ENCODE results near the gene GLMN. TPM values are rescaled to one million over a fixed set of nuclear protein-coding genes. Genes with fewer than 3 reads are reported as not detected.

The GLMN gene
- total RNA-seq (1 to 10 TPM; 6.3 to 6.9 (median 6.6) TPM), polyA plus RNA-seq (6.9 TPM)
- long read RNA-seq, donor 1, transcript GLMN-201 (19 exons, 1,995 nt): major isoform, 15 of 24 reads
- long read RNA-seq, donor 1, partial matches to known transcripts: 1 of 24 reads
- long read RNA-seq, donor 1, other reads (novel, unspliced or antisense): 8 of 24 reads
- long read RNA-seq, donor 2, partial matches to known transcripts: 1 of 3 reads
- long read RNA-seq, donor 2, other reads (novel, unspliced or antisense): 1 of 3 reads
- long read RNA-seq, donor 3, transcript GLMN-201 (19 exons, 1,995 nt): major isoform, 11 of 25 reads
- long read RNA-seq, donor 3, partial matches to known transcripts: 3 of 25 reads
- long read RNA-seq, donor 3, other reads (novel, unspliced or antisense): 11 of 25 reads
- long read RNA-seq, donor 4, transcript GLMN-201 (19 exons, 1,995 nt): major isoform, 8 of 12 reads
- long read RNA-seq, donor 4, partial matches to known transcripts: 0 of 12 reads
- long read RNA-seq, donor 4, other reads (novel, unspliced or antisense): 4 of 12 reads

GRCh38 chr1:92298573-92299476, at the start of gene GLMN, which contains the start of gene RPAP2:
Gene GLMN, minus strand, starts transcription at chr1:92298987. Its CDS starts 988 bp downstream, at chr1:92297999.
Gene RPAP2, plus strand, starts transcription at chr1:92299059. Its CDS starts 15 bp downstream, at chr1:92299074.
- Histone ChIP-seq H3K4me1 (ENCODE audit: control insufficient read depth, insufficient read depth, low read length) (no peaks in the 10 kb centered on the region), H3K4me3 (ENCODE audit: low read length) (peak within 1 kb of the TSS; percentile 53), H3K27ac (ENCODE audit: low read length) (peak within 1 kb of the TSS; percentile 96), H3K9me3 (ENCODE audit: control insufficient read depth, low read length) (no peaks in the 10 kb centered on the region), H3K27me3 (ENCODE audit: control insufficient read depth, insufficient read depth) (no peaks in the 10 kb centered on the region)
- ATAC-seq: peak; percentile 100
- intact Hi-C loops (cut with DNase I): no loop called here
- under 1% methylated on average over 76 of the region's 76 CpGs for WGBS
- peak; percentile 86 to 93 (median 92) for DNase-seq

DNA sequence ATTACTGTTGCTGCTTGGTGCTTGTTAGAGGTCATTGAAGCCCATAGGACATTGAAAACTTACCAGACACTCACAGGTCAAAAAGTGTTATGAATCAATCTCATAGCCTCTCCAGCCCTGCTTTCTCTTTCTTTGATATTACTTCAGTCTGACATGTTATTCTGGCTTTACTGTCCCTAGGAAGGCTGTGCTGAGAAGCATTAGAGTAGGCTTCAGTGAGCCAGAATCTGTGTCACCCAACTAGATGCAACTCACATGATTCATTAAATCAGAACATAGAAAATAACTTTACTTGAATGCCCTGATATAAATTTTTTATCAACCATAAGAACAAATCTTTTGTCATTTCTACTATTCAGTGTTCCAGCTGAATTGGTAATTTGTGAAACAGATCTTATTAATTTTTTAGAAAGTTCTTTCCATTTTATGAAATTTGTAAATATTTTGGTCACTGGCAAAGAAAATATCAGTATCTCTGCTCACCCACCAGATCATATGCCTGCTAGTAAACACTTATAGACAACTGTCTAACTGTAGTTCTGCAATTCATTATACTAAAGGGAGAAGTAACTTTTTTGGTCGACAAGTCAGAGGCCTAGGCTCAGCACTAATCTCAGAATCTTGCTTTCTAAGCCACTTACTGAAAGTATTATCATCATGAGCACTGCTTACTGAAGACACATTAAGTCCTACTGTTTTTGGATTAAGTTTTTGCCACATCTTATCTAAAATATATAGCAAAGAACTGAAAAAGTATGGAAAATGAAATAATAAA, 48.3 kb upstream of the GLMN start:
- 79% methylated on average over 1 of the region's 1 CpG for WGBS
- no peak for ATAC-seq
- intact Hi-C loops (cut with DNase I): no loop called here

GRCh38 chr1:92343061-92343460, 44.3 kb upstream of the GLMN start:
- peaks cover 2% of the 10 kb centered on the region for H3K4me1 ChIP-seq (ENCODE audit: control insufficient read depth, insufficient read depth, low read length)
- H3K27ac ChIP-seq (ENCODE audit: low read length): no peak overlapping the region
- H3K4me3 ChIP-seq (ENCODE audit: low read length): no peak overlapping the region
- intact Hi-C loops (cut with DNase I): no loop called here
- ATAC-seq (no peak), DNase-seq (no peak)
- no peaks in the 10 kb centered on the region for H3K9me3 ChIP-seq (ENCODE audit: control insufficient read depth, low read length)
- no peaks in the 10 kb centered on the region for H3K27me3 ChIP-seq (ENCODE audit: control insufficient read depth, insufficient read depth)
- WGBS: 78% methylated on average over 3 of the region's 3 CpGs

More for the DNA sequence above, 48.3 kb upstream of the GLMN start:
- no peak overlapping the region for H3K4me3 ChIP-seq (ENCODE audit: low read length)
- H3K4me1 ChIP-seq (ENCODE audit: control insufficient read depth, insufficient read depth, low read length): peaks cover 2% of the 10 kb centered on the region
- no peak overlapping the region for H3K27ac ChIP-seq (ENCODE audit: low read length)
- H3K27me3 ChIP-seq (ENCODE audit: control insufficient read depth, insufficient read depth): no peaks in the 10 kb centered on the region
- no peak for DNase-seq
- H3K9me3 ChIP-seq (ENCODE audit: control insufficient read depth, low read length): no peaks in the 10 kb centered on the region

DNA sequence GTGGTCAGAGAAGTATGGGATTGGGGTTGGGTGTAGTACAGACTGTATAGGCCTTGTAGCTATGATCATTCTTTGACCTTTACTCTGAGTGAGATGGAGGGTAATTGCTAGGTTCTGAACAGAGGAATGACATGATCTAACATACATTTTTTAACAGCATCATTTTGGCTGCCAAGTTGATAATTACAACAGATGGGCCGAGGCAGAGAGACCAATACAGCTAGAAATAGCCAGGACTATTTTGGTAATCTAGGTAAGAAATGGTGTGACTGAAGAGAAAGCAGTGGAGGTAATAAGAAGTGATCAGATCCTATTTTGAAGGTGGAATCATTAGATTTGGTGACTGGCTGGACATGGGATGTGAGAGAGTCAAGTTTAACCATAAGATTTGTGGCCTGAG, 43.6 kb upstream of the GLMN start:
- WGBS: 89% methylated on average over 1 of the region's 1 CpG
- Histone ChIP-seq H3K4me3 (ENCODE audit: low read length) (no peak overlapping the region), H3K9me3 (ENCODE audit: control insufficient read depth, low read length) (no peaks in the 10 kb centered on the region), H3K27ac (ENCODE audit: low read length) (no peak overlapping the region), H3K4me1 (ENCODE audit: control insufficient read depth, insufficient read depth, low read length) (peaks cover 2% of the 10 kb centered on the region), H3K27me3 (ENCODE audit: control insufficient read depth, insufficient read depth) (no peaks in the 10 kb centered on the region)
- DNase-seq (no peak), ATAC-seq (no peak)
- intact Hi-C loops (cut with DNase I): no loop called here

DNA sequence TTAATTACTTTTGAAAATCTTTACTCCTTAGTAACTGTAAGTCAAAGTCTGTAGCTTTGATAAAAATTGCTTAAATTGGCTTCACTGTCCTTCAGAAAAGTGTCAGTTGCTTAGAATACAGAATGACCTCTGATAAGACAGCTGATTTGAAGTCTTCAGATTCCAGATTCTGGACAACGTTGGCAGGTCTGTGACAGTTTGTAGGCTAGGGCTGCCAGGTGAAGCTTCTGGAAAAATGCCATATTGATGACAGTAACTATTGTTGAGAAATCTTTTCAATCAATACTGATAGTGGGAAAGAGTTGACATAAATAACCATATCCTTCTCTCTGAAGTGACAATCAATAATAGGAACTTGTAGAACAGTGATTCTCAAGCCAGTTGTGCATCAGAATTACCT, 41.4 kb upstream of the GLMN start:
- Histone ChIP-seq H3K27me3 (ENCODE audit: control insufficient read depth, insufficient read depth) (no peaks in the 10 kb centered on the region), H3K9me3 (ENCODE audit: control insufficient read depth, low read length) (no peaks in the 10 kb centered on the region), H3K4me1 (ENCODE audit: control insufficient read depth, insufficient read depth, low read length) (peaks cover 2% of the 10 kb centered on the region), H3K4me3 (ENCODE audit: low read length) (no peak overlapping the region), H3K27ac (ENCODE audit: low read length) (no peak overlapping the region)
- ATAC-seq (no peak), DNase-seq (no peak)
- 40% methylated on average over 1 of the region's 1 CpG for WGBS
- intact Hi-C loops (cut with DNase I): no loop called here

DNA sequence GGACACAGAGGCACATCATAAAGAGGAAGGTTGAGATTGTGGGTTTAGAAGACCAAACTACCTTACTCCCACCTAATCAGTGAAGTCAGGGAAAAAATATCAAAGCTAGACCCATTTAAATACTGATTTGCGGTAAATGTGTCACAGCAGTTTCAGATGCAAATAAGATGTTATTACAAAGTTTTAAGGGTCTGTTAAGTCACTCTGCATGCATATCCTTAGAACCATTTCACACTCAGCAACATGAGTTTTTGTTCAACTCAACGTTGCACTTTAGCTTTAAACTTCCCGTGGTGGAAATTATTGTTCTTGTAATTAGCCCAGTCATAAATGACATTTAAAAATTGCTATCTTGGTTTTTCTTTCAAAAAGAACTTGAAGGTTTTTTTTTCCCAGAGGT, 34.9 kb upstream of the GLMN start:
- 84% methylated on average over 3 of the region's 3 CpGs for WGBS
- Histone ChIP-seq H3K27me3 (ENCODE audit: control insufficient read depth, insufficient read depth) (no peaks in the 10 kb centered on the region), H3K9me3 (ENCODE audit: control insufficient read depth, low read length) (no peaks in the 10 kb centered on the region), H3K27ac (ENCODE audit: low read length) (no peak overlapping the region), H3K4me1 (ENCODE audit: control insufficient read depth, insufficient read depth, low read length) (no peaks in the 10 kb centered on the region), H3K4me3 (ENCODE audit: low read length) (no peak overlapping the region)
- no peak for DNase-seq
- intact Hi-C loops (cut with DNase I): no loop called here
- ATAC-seq: no peak

GRCh38 chr1:92329347-92330129, 30.8 kb upstream of the GLMN start:
- DNase-seq: no peak
- 98% methylated on average over 6 of the region's 6 CpGs for WGBS
- Histone ChIP-seq H3K9me3 (ENCODE audit: control insufficient read depth, low read length) (no peaks in the 10 kb centered on the region), H3K27me3 (ENCODE audit: control insufficient read depth, insufficient read depth) (no peaks in the 10 kb centered on the region), H3K27ac (ENCODE audit: low read length) (no peak overlapping the region), H3K4me3 (ENCODE audit: low read length) (no peak overlapping the region), H3K4me1 (ENCODE audit: control insufficient read depth, insufficient read depth, low read length) (no peaks in the 10 kb centered on the region)
- ATAC-seq: no peak
- intact Hi-C loops (cut with DNase I): no loop called here

DNA sequence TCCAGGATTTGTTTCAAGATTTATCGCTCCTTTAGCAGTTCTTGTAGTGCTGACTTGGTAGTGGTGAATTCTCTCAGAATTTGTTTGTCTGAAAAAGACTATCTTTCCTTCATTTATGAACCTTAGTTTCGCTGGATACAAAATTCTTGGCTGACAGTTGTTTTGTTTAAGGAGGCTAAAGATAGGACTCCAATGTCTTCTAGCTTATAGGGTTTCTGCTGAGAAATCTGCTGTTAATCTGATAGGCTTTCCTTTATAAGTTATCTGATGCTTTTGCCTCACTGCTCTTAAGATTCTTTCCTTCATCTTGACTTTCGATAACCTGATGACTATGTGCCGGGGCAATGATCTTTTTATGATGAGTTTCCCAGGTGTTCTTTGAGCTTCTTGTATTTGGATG, 29.0 kb upstream of the GLMN start:
- intact Hi-C loops (cut with DNase I): no loop called here
- no peak overlapping the region for H3K4me3 ChIP-seq (ENCODE audit: low read length)
- H3K9me3 ChIP-seq (ENCODE audit: control insufficient read depth, low read length): no peaks in the 10 kb centered on the region
- H3K27ac ChIP-seq (ENCODE audit: low read length): no peak overlapping the region
- 92% methylated on average over 4 of the region's 4 CpGs for WGBS
- no peak for ATAC-seq
- H3K27me3 ChIP-seq (ENCODE audit: control insufficient read depth, insufficient read depth): no peaks in the 10 kb centered on the region
- no peaks in the 10 kb centered on the region for H3K4me1 ChIP-seq (ENCODE audit: control insufficient read depth, insufficient read depth, low read length)
- DNase-seq: no peak

DNA sequence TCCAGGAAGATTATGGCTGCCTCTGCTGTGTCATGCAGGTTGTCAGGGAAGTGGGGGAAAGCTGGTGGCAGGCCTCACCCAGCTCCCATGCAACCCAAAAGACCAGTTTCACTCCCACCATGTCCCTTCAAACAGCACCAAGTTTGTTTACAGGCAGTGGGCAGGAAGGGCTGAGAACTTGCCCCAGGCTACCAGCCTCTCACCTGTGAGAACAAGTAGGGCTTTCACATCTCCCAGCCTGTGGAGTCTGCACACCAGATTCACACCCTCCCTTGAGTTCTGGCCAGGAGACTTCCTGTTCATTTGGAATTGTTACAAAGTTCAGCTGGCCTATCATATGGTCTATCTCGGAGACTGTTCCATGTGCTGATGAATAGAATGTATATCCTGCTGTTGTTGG, 27.9 kb upstream of the GLMN start:
- Histone ChIP-seq H3K27me3 (ENCODE audit: control insufficient read depth, insufficient read depth) (no peaks in the 10 kb centered on the region), H3K27ac (ENCODE audit: low read length) (no peak overlapping the region), H3K4me3 (ENCODE audit: low read length) (no peak overlapping the region), H3K4me1 (ENCODE audit: control insufficient read depth, insufficient read depth, low read length) (no peaks in the 10 kb centered on the region), H3K9me3 (ENCODE audit: control insufficient read depth, low read length) (no peaks in the 10 kb centered on the region)
- no peak for DNase-seq
- intact Hi-C loops (cut with DNase I): no loop called here
- no peak for ATAC-seq
- WGBS: 77% methylated on average over 1 of the region's 1 CpG

GRCh38 chr1:92324784-92325183, 26.0 kb upstream of the GLMN start:
- no peak for ATAC-seq

More at GRCh38 chr1:92324784-92325183, 26.0 kb upstream of the GLMN start:
- no peak overlapping the region for H3K27ac ChIP-seq (ENCODE audit: low read length)
- no peaks in the 10 kb centered on the region for H3K4me1 ChIP-seq (ENCODE audit: control insufficient read depth, insufficient read depth, low read length)
- no peak for DNase-seq
- no peaks in the 10 kb centered on the region for H3K9me3 ChIP-seq (ENCODE audit: control insufficient read depth, low read length)
- intact Hi-C loops (cut with DNase I): no loop called here
- no peak overlapping the region for H3K4me3 ChIP-seq (ENCODE audit: low read length)
- H3K27me3 ChIP-seq (ENCODE audit: control insufficient read depth, insufficient read depth): no peaks in the 10 kb centered on the region
